PFSK-1 (cell line): Measurements from ENCODE around the gene SERPINA10.

ENCODE experiments used
- FOXP2 ChIP-seq: optimal IDR thresholded peaks from 2 replicates; pipeline ENCODE3; 2011; ENCODE audit warnings: borderline replicate concordance, control low read depth, inconsistent platforms; ENCODE audit not compliant: insufficient read depth; ENCODE audit errors: extremely low read length, extremely low read depth
- POLR2AphosphoS5 ChIP-seq: IDR thresholded peaks from 2 replicates; pipeline ENCODE4 v1.6.1; 2012; ENCODE audit warnings: low read depth, mild to moderate bottlenecking, control low read depth, low read length, moderate library complexity
- REST ChIP-seq, 2 experiments: IDR thresholded peaks; 2 replicates each; pipeline versions ENCODE4 v1.6.1 to v1.8.0; 2011 to 2012; ENCODE audit warnings: low read depth in 2 of 2, low read length in 2 of 2, control low read depth in 1 of 2, inconsistent platforms in 1 of 2, mild to moderate bottlenecking in 1 of 2, moderate library complexity in 1 of 2; ENCODE audit not compliant: insufficient read depth in 1 of 2
- SIN3A ChIP-seq: IDR thresholded peaks from 2 replicates; pipeline ENCODE4 v1.6.1; 2012; ENCODE audit warnings: mild to moderate bottlenecking, low read length, moderate library complexity, borderline replicate concordance; ENCODE audit not compliant: insufficient read depth
- TAF1 ChIP-seq: IDR thresholded peaks from 2 replicates; pipeline ENCODE4 v1.6.1; 2012; ENCODE audit warnings: low read length, control low read depth, borderline replicate concordance; ENCODE audit not compliant: insufficient read depth

The SERPINA10 gene

DNA sequence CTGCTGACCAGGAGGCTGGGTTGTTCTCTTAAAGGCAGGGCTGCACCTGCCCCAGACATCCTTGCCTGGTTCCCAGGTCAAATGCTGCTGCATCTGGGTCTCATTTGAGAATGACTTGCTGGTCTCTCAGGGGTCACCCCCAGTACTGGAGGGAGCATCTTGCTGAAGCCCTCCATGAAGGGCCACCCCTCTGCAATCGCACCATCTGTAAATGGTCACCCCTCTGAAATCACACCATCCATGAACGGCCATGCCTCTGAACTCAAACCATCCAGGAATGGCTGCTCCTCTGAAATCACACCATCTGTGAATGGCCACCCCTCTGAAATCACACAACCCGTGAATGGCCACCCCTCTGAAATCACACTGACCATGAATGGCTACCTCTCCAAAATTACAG is 37.4 kb upstream of the SERPINA10 start:
- TF ChIP-seq FOXP2 (no peak), POLR2AphosphoS5 (no peak), TAF1 (no peak), REST (IDR thresholded peaks at IDR 0.05; ENCODE audit: insufficient read depth in 1 of 2, low read depth in 2 of 2, low read length in 2 of 2) (no peak), SIN3A (no peak)

DNA sequence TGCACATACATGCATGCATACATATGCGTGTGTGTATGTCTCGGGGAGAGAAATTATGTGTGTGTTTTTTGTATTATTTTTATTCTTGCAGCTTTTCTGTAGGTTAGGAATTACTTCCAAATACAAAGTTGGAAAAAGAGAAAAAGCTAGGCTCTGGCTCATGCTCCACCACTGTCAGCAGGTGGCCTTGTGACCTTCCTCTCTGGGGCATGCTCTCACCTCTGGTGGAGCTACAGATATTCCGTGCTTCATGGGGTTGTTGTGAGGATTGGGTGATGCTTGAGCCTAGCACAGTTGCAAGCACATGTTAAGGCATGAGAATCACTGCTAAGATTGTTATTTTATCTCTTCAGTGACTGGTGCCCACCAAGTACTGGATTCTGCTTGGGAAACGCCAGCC is 36.8 kb upstream of the SERPINA10 start:
- TF ChIP-seq REST (IDR thresholded peaks at IDR 0.05; ENCODE audit: insufficient read depth in 1 of 2, low read depth in 2 of 2, low read length in 2 of 2) (no peak), POLR2AphosphoS5 (no peak), SIN3A (no peak), TAF1 (no peak), FOXP2 (no peak)

DNA sequence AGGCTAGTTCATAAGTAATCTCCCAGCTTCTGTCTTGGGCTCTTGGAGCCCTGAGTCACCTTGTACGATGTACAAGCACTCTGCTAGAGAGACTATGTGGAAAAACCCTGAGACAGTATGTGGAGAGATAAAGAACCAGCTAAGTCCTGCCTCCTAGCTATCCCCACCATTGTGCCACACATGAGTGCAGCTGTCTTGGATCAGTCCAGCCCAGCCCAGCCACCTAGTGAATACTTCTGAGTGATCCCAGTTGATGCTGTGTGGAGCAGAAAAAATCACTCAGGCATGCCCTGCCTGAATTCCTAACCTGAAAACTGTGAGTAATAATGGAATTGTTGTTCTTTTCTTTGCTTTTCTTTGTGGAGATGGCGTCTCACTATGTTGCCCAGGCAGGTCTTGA is 35.1 kb upstream of the SERPINA10 start:
- TF ChIP-seq TAF1 (no peak), SIN3A (no peak), REST (IDR thresholded peaks at IDR 0.05; ENCODE audit: insufficient read depth in 1 of 2, low read depth in 2 of 2, low read length in 2 of 2) (no peak), FOXP2 (no peak), POLR2AphosphoS5 (no peak)

- TF ChIP-seq REST (IDR thresholded peaks at IDR 0.05; ENCODE audit: insufficient read depth in 1 of 2, low read depth in 2 of 2, low read length in 2 of 2): no peak
- no peak for TF ChIP-seq SIN3A
- no peak for TF ChIP-seq TAF1
- TF ChIP-seq POLR2AphosphoS5: no peak
- no peak for TF ChIP-seq FOXP2
Observed at GRCh38 chr14:94322648-94323570, 29.8 kb upstream of the SERPINA10 start, which contains the start of gene SERPINA6. Gene SERPINA6, minus strand, starts transcription at chr14:94323336. Its CDS starts 8,688 bp downstream, at chr14:94314648.
